Gastrocnemius medialis (tissue), 4 donors: ENCODE measurements around the gene SPDYE6.

Experiments used
- CTCF ChIP-seq, 5 experiments: fragments of 450-650 bp in 3 of 5; fragments of 200-600 bp in 2 of 5; sonication (generic) in 2 of 5; IDR thresholded peaks in 4 of 5; conservative IDR thresholded peaks in 1 of 5; 1 replicate in 4 of 5; 2 replicates in 1 of 5; pipeline ENCODE4 v1.5.1; 2016 to 2019; ENCODE audit warnings: antibody characterized with exemption in 5 of 5, mild to moderate bottlenecking in 3 of 5, moderate library complexity in 3 of 5
- POLR2A ChIP-seq, 2 donors: fragments of 450-650 bp; IDR thresholded peaks; one replicate each; pipeline ENCODE4 v1.6.1; 2017; ENCODE audit warnings: antibody characterized with exemption in 2 of 2, mild to moderate bottlenecking in 2 of 2, moderate library complexity in 2 of 2

DNA sequence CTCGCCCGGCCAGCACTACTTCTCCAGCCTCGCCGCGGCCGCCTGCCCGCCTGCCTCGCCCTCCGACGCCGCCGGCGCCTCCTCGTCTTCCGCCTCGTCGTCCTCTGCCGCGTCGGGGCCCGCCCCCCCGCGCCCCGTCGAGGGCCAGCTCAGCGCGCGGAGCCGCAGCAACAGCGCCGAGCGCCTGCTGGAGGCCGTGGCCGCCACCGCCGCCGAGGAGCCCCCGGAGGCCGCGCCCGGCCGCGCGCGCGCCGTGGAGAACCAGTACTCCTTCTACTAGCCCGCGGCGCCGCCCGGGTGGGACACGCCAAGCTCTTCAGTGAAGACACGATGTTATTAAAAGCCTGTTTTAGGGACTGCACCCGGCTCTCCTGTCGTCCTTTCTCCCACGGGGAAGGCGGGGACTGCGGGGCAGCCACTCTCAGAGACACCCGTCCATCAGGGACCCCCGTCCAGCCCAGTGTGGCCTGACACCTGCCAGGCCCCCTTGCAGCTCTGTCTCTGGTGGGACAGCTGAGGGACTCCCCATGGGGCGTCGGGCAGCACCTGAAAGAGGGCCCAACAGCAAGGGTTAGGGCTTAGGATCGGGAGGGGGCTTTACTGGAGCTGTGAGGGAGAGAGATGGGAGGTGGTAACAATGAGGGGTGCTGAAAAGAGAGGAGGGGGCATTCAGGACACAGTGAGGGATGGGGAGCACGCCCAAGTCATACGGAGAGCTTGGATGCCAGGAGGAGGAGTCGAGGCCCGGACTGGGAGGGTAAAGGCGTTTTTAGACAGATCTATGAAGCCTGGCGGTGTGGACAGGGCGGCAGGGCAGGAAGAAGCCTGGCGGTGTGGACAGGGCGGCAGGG lies 34.7 kb downstream of the SPDYE6 start:
- TF ChIP-seq POLR2A (IDR thresholded peaks at IDR 0.05) (no peak), CTCF (IDR thresholded peaks at IDR 0.05 in 4 of 5, conservative IDR thresholded peaks at IDR 0.05 in 1 of 5) (no peak)
